Measurements from ENCODE around the gene FUT4. TPM values are rescaled to one million over a fixed set of nuclear protein-coding genes. Genes with fewer than 3 reads are reported as not detected.
"Not testable (repeated sequence)": the region's sequence is repeated elsewhere in the genome, so short reads cannot be mapped to it uniquely, and the experiment has no call there.

The FUT4 gene
- total RNA-seq, 1 donor from 2014 or later: 6.1 TPM

DNA sequence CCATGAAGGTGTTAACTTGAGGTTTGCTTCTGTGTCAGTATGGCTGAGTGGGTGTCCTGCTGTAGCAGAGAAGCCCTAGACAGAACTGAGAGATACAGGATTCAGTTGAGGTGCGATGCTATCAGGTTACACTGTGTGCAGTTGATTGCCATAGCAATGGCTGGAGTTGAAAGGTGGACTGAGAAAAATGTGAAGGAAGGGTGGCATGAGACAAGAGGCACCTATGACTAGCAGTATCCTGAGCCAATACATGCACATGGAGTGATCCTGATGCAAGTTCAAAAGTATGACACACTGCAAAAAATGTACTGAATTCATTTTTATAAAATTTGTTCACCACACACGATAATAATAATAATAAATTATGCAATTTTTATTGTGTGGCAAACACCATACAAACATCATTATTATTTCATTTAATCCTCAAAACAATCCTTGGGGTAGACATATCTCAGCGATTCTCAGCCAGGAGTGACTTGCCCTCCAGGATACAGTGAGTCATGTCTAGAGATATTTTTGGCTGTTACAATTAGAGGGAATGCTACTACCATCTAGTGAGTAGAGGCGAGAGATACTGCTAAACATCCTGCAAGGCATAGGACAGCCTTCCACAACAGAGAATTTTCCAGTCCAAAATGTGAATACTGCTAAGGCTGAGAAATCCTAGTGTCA is 19.6 kb downstream of the FUT4 start:
- H3K4me3 ChIP-seq: no peak overlapping the region
- TF ChIP-seq POLR2A (IDR thresholded peaks at IDR 0.05): no peak
- no peak overlapping the region for H3K27ac ChIP-seq
- peaks cover 5% of the 10 kb centered on the region for H3K4me1 ChIP-seq
- no peak for DNase-seq (ENCODE audit: extremely low spot score in 2 of 2)
- H3K27me3 ChIP-seq: no peaks in the 10 kb centered on the region
- no peaks in the 10 kb centered on the region for H3K9me3 ChIP-seq
- intact Hi-C loops (cut with DNase I): no loop called here
- no peaks in the 10 kb centered on the region for H3K36me3 ChIP-seq

DNA sequence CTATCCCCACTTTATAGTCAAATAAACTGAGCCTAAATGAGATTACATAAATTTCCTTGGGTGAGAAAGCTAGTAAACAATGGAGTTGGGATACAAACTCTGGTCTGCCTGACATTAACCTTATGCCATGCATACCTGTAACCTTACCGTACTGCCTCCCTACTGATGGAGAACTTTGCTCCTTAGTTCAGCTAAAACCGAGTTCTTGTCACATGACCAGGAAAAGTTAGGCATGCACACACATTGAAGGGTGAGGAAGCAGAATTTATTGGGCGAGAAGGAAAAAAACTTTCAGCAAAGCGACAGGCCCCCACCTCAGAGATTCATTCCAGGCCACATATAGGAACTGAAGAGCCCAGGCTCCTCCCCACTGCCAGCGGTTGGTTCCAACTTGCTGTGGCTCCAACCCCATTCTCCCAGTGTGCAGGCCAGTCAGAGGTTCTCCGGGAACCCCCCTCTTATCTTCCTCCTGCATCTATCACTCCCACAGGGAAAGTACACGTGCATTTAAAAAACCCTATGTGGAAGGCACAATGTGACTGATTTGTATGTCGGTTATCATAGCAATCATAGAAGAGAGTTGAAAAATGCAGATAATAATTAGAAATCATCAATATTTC is 20.2 kb downstream of the FUT4 start:
- Histone ChIP-seq H3K9me3 (no peaks in the 10 kb centered on the region), H3K27me3 (no peaks in the 10 kb centered on the region), H3K4me3 (no peak overlapping the region), H3K27ac (no peak overlapping the region), H3K4me1 (no peaks in the 10 kb centered on the region), H3K36me3 (no peaks in the 10 kb centered on the region)
- TF ChIP-seq POLR2AphosphoS5 (IDR thresholded peaks at IDR 0.05; ENCODE audit: insufficient read depth in 1 of 2, low read depth in 1 of 2) (no peak), POLR2A (IDR thresholded peaks at IDR 0.05) (no peak)
- TF ChIP-seq, protein P1, sequence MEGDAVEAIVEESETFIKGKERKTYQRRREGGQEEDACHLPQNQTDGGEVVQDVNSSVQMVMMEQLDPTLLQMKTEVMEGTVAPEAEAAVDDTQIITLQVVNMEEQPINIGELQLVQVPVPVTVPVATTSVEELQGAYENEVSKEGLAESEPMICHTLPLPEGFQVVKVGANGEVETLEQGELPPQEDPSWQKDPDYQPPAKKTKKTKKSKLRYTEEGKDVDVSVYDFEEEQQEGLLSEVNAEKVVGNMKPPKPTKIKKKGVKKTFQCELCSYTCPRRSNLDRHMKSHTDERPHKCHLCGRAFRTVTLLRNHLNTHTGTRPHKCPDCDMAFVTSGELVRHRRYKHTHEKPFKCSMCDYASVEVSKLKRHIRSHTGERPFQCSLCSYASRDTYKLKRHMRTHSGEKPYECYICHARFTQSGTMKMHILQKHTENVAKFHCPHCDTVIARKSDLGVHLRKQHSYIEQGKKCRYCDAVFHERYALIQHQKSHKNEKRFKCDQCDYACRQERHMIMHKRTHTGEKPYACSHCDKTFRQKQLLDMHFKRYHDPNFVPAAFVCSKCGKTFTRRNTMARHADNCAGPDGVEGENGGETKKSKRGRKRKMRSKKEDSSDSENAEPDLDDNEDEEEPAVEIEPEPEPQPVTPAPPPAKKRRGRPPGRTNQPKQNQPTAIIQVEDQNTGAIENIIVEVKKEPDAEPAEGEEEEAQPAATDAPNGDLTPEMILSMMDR (IDR thresholded peaks at IDR 0.05): no peak
- intact Hi-C loops (cut with DNase I): no loop called here
- DNase-seq (ENCODE audit: extremely low spot score in 2 of 2): no peak

DNA sequence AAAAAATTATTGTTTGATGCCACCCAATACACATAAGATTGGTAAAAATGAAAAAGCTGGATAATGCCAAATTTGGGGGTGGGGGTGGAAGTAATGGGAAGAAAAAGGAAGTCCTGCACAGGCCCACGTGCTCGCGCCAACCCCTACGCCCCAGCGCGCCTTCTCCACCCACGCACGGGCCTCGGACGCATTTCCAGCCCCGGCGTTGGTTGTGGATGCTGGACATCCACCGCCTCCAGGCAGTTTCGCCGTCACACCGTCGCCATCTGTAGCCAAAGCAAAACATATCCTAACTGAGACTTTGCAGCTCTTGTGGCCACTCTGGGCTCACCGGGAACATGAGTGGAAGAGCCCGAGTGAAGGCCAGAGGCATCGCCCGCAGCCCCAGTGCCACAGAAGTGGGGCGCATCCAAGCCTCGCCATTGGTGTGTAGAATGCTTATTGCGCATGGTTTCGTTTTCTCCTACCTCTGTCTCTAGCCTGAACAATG is 23.5 kb downstream of the FUT4 start, which contains the start of gene PIWIL4:
Gene PIWIL4 (plus strand): TSS at position 188 of the 490 bp plus-strand sequence. CDS start 151 bp downstream, at position 339.
- Histone ChIP-seq H3K27ac (no peak within 1 kb of the TSS), H3K4me3 (no peak within 1 kb of the TSS), H3K27me3 (no peaks in the 10 kb centered on the region), H3K4me1 (no peaks in the 10 kb centered on the region), H3K36me3 (no peaks in the 10 kb centered on the region), H3K9me3 (no peaks in the 10 kb centered on the region)
- TF ChIP-seq POLR2AphosphoS5 (IDR thresholded peaks at IDR 0.05; ENCODE audit: insufficient read depth in 1 of 2, low read depth in 1 of 2): no peak
- TF ChIP-seq POLR2A (IDR thresholded peaks at IDR 0.05): no peak
- TF ChIP-seq, protein P1 (IDR thresholded peaks at IDR 0.05): no peak
- intact Hi-C loops (cut with DNase I): no loop called here
- no peak for DNase-seq (ENCODE audit: extremely low spot score in 2 of 2)

DNA sequence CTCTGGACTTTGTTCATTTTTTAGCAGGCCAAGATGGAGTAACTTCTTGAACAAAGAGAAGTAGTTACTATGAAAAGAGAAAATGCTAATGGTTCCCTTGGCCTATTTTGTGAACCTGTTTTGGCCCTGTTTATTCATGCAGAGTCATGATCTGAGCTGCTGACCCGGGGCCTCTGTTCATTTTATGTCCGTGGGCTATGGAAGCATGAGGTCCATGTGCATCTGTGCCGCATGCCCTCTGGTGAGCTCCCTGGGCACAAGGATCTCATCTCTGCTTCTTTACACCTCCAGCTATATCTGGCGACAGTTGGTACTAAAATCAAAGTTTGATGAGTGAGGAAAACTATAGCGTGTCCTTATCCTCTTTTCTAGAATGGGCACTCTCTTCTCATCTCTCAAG is 24.5 kb downstream of the FUT4 start:
- intact Hi-C loops (cut with DNase I): no loop called here
- Histone ChIP-seq H3K27me3 (no peaks in the 10 kb centered on the region), H3K4me3 (no peak overlapping the region), H3K9me3 (no peaks in the 10 kb centered on the region), H3K27ac (no peak overlapping the region), H3K4me1 (no peaks in the 10 kb centered on the region), H3K36me3 (no peaks in the 10 kb centered on the region)
- DNase-seq (ENCODE audit: extremely low spot score in 2 of 2): no peak
- TF ChIP-seq, protein P1 (IDR thresholded peaks at IDR 0.05): no peak
- no peak for TF ChIP-seq POLR2AphosphoS5 (IDR thresholded peaks at IDR 0.05; ENCODE audit: insufficient read depth in 1 of 2, low read depth in 1 of 2)
- no peak for TF ChIP-seq POLR2A (IDR thresholded peaks at IDR 0.05)

DNA sequence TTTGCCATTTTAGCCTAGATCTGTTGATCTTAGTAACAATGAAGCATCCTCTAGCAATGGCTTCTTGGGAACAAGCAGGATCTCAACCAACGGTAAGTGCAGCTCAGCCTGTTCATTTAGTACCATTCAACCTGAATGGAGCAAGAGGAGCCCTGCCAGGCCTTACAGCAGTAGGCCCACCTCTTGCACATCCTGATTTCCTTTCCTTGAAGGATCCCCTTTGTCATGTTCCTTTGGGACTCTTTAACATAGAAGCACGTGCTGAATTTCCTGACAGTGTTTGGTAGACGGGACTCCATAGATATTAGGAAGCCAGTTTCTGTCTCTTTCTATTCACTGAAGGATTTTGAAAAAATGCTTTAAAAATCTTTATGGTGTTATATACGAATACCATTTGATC is 25.0 kb downstream of the FUT4 start:
- H3K9me3 ChIP-seq: no peaks in the 10 kb centered on the region
- intact Hi-C loops (cut with DNase I): no loop called here
- TF ChIP-seq POLR2A (IDR thresholded peaks at IDR 0.05) (no peak), POLR2AphosphoS5 (IDR thresholded peaks at IDR 0.05; ENCODE audit: insufficient read depth in 1 of 2, low read depth in 1 of 2) (no peak)
- TF ChIP-seq, protein P1 (IDR thresholded peaks at IDR 0.05): no peak
- H3K36me3 ChIP-seq: no peaks in the 10 kb centered on the region
- no peaks in the 10 kb centered on the region for H3K4me1 ChIP-seq
- no peaks in the 10 kb centered on the region for H3K27me3 ChIP-seq
- H3K27ac ChIP-seq: no peak overlapping the region
- DNase-seq (ENCODE audit: extremely low spot score in 2 of 2): no peak
- H3K4me3 ChIP-seq: no peak overlapping the region

DNA sequence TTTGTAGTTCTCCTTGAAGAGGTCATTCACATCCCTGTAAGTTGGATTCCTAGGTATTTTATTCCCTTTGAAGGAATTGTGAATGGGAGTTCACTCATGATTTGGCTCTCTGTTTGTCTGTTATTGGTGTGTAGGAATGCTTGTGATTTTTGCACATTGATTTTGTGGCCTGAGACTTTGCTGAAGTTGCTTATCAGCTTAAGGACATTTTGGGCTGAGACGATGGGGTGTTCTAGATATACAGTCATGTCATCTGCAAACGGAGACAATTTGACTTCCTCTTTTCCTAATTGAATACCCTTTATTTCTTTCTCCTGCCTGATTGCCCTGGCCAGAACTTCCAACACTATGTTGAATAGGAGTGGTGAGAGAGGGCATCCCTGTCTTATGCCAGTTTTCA is 29.3 kb downstream of the FUT4 start:
- H3K9me3 ChIP-seq; H3K27me3 ChIP-seq; H3K36me3 ChIP-seq; H3K4me1 ChIP-seq; H3K27ac ChIP-seq; DNase-seq (ENCODE audit: extremely low spot score in 2 of 2); H3K4me3 ChIP-seq; intact Hi-C loops (cut with DNase I): not testable (repeated sequence)

Data from vagina (tissue), 2 donors.